Kidney tubule cell (primary cell): ENCODE results near the gene SEMA6B.

Experiments used
- DNase-seq: peaks from one replicate; pipeline ENCODE4 v3.0.0-alpha.2; 2018; ENCODE audit warnings: low spot score

Gene SEMA6B

GRCh38 chr19:4493104-4493928 is 66.2 kb downstream of the SEMA6B start:
- no peak for DNase-seq
